Epithelial cell of prostate (primary cell): ENCODE results near the gene SMURF2.
"Not testable (repeated sequence)": the region's sequence is repeated elsewhere in the genome, so short reads cannot be mapped to it uniquely, and the experiment has no call there.

Experiments used
- DNase-seq: peaks from one replicate; pipeline ENCODE4 v3.0.0-alpha.2; 2011; ENCODE audit warnings: low read depth, low spot score
- H3K27ac ChIP-seq: fragments of 450-650 bp; 2 replicates; pipeline ENCODE4 v1.5.1; 2017; ENCODE audit warnings: mild to moderate bottlenecking

Gene SMURF2

GRCh38 chr17:64603987-64604386, 58.1 kb downstream of the SMURF2 start:
- DNase-seq, result no peak
- peak overlapping the region; percentile 34 for H3K27ac ChIP-seq

- no peak overlapping the region for H3K27ac ChIP-seq
- DNase-seq, result no peak
Measured at GRCh38 chr17:64599827-64600226, 62.3 kb downstream of the SMURF2 start.

- H3K27ac ChIP-seq, result no peak overlapping the region
- DNase-seq, result no peak
Measured at GRCh38 chr17:64599187-64599676, 62.9 kb downstream of the SMURF2 start.

- no peak overlapping the region for H3K27ac ChIP-seq
Measured at GRCh38 chr17:64598672-64599071, 63.4 kb downstream of the SMURF2 start.

GRCh38 chr17:64596988-64597387, 65.1 kb downstream of the SMURF2 start:
- no peak overlapping the region for H3K27ac ChIP-seq
- no peak for DNase-seq

More at GRCh38 chr17:64598672-64599071, 63.4 kb downstream of the SMURF2 start:
- DNase-seq, result no peak

- H3K27ac ChIP-seq, result no peak overlapping the region
- DNase-seq, result no peak
Measured at GRCh38 chr17:64596439-64596838, 65.7 kb downstream of the SMURF2 start.

- H3K27ac ChIP-seq, result no peak overlapping the region
- no peak for DNase-seq
Measured at GRCh38 chr17:64591944-64592343, 70.2 kb downstream of the SMURF2 start.

- H3K27ac ChIP-seq, result no peak overlapping the region
- no peak for DNase-seq
Measured at GRCh38 chr17:64585146-64585545, 77.0 kb downstream of the SMURF2 start.

GRCh38 chr17:64583038-64583437, 79.1 kb downstream of the SMURF2 start:
- no peak for DNase-seq
- H3K27ac ChIP-seq, result no peak overlapping the region

- DNase-seq, result no peak
Measured at GRCh38 chr17:64580384-64581315, 81.5 kb downstream of the SMURF2 start.

GRCh38 chr17:64579917-64580316, 82.2 kb downstream of the SMURF2 start:
- H3K27ac ChIP-seq, result no peak overlapping the region
- no peak for DNase-seq

More at GRCh38 chr17:64580384-64581315, 81.5 kb downstream of the SMURF2 start:
- H3K27ac ChIP-seq, result no peak overlapping the region

GRCh38 chr17:64577025-64577424, 85.1 kb downstream of the SMURF2 start:
- H3K27ac ChIP-seq, result not testable (repeated sequence)

GRCh38 chr17:64575431-64575830, 86.7 kb downstream of the SMURF2 start:
- no peak overlapping the region for H3K27ac ChIP-seq
- no peak for DNase-seq

More at GRCh38 chr17:64577025-64577424, 85.1 kb downstream of the SMURF2 start:
- not testable (repeated sequence) for DNase-seq

- H3K27ac ChIP-seq, result no peak overlapping the region
- DNase-seq, result no peak
Measured at GRCh38 chr17:64574646-64575045, 87.5 kb downstream of the SMURF2 start.

- DNase-seq, result no peak
- peak overlapping the region; percentile 34 for H3K27ac ChIP-seq
Measured at GRCh38 chr17:64573214-64573613, 88.9 kb downstream of the SMURF2 start.

GRCh38 chr17:64572682-64573154, 89.4 kb downstream of the SMURF2 start:
- DNase-seq, result no peak
- peak overlapping the region; percentile 44 for H3K27ac ChIP-seq

- DNase-seq, result no peak
- no peak overlapping the region for H3K27ac ChIP-seq
Measured at GRCh38 chr17:64571746-64572145, 90.4 kb downstream of the SMURF2 start.

GRCh38 chr17:64565563-64565962, 96.5 kb downstream of the SMURF2 start:
- H3K27ac ChIP-seq, result no peak overlapping the region

GRCh38 chr17:64564098-64564497, 98.0 kb downstream of the SMURF2 start:
- no peak for DNase-seq
- H3K27ac ChIP-seq, result no peak overlapping the region

More at GRCh38 chr17:64565563-64565962, 96.5 kb downstream of the SMURF2 start:
- DNase-seq, result no peak

GRCh38 chr17:64555281-64555680, 106.8 kb downstream of the SMURF2 start:
- no peak overlapping the region for H3K27ac ChIP-seq
- no peak for DNase-seq

- no peak overlapping the region for H3K27ac ChIP-seq
- DNase-seq, result no peak
Measured at GRCh38 chr17:64554028-64554637, 108.0 kb downstream of the SMURF2 start.
